Stimulated activated CD4-positive, alpha-beta T cell treated with anti-CD3 and anti-CD28 coated beads, TNF-alpha, amount 100 ng/mL, for 1 hour (primary cell): ENCODE data around the gene DAZAP1.

Experiments
- DNase-seq, 3 donors: peaks; one replicate each; pipeline ENCODE4 v3.0.0-alpha.2; 2020; ENCODE audit warnings: low read depth in 3 of 3, low spot score in 1 of 3

DAZAP1 gene

GRCh38 chr19:1455336-1456120 lies 48.1 kb downstream of the DAZAP1 start:
- no peak for DNase-seq

- DNase-seq, result no peak
These were observed 48.9 kb downstream of the DAZAP1 start for GRCh38 chr19:1456121-1456900.

- no peak for DNase-seq
These were observed 49.8 kb downstream of the DAZAP1 start for GRCh38 chr19:1457031-1457739.

GRCh38 chr19:1457892-1458291 lies 50.5 kb downstream of the DAZAP1 start:
- no peak for DNase-seq

- no peak for DNase-seq
These were observed 52.1 kb downstream of the DAZAP1 start for GRCh38 chr19:1459479-1459878.

GRCh38 chr19:1460033-1460995 lies 52.9 kb downstream of the DAZAP1 start:
- no peak for DNase-seq

GRCh38 chr19:1461862-1462261 lies 54.5 kb downstream of the DAZAP1 start:
- DNase-seq, result no peak

GRCh38 chr19:1465191-1466016 lies 58.0 kb downstream of the DAZAP1 start:
- no peak for DNase-seq

GRCh38 chr19:1466018-1466460 lies 58.7 kb downstream of the DAZAP1 start:
- DNase-seq, result no peak

GRCh38 chr19:1466461-1467214 lies 59.3 kb downstream of the DAZAP1 start:
- no peak for DNase-seq

GRCh38 chr19:1467215-1467489 lies 59.8 kb downstream of the DAZAP1 start:
- DNase-seq, result no peak

GRCh38 chr19:1467490-1468273 lies 60.3 kb downstream of the DAZAP1 start:
- DNase-seq, result no peak

GRCh38 chr19:1468274-1468820 lies 61.0 kb downstream of the DAZAP1 start:
- no peak for DNase-seq

- DNase-seq, result no peak
These were observed 61.5 kb downstream of the DAZAP1 start for GRCh38 chr19:1468821-1469254.

- no peak for DNase-seq
These were observed 62.1 kb downstream of the DAZAP1 start for GRCh38 chr19:1469255-1470054.

GRCh38 chr19:1470055-1470304 lies 62.6 kb downstream of the DAZAP1 start:
- no peak for DNase-seq

GRCh38 chr19:1470305-1471009 lies 63.1 kb downstream of the DAZAP1 start:
- peak; percentile 38 to 59 (median 51) for DNase-seq
